Measurements from ENCODE around the gene SCOC. TPM values are rescaled to one million over a fixed set of nuclear protein-coding genes. Genes with fewer than 3 reads are reported as not detected.

Gene SCOC
- total RNA-seq, 4 donors from 2014 or later, result 21.5 to 36.6 (median 30.6) TPM

DNA sequence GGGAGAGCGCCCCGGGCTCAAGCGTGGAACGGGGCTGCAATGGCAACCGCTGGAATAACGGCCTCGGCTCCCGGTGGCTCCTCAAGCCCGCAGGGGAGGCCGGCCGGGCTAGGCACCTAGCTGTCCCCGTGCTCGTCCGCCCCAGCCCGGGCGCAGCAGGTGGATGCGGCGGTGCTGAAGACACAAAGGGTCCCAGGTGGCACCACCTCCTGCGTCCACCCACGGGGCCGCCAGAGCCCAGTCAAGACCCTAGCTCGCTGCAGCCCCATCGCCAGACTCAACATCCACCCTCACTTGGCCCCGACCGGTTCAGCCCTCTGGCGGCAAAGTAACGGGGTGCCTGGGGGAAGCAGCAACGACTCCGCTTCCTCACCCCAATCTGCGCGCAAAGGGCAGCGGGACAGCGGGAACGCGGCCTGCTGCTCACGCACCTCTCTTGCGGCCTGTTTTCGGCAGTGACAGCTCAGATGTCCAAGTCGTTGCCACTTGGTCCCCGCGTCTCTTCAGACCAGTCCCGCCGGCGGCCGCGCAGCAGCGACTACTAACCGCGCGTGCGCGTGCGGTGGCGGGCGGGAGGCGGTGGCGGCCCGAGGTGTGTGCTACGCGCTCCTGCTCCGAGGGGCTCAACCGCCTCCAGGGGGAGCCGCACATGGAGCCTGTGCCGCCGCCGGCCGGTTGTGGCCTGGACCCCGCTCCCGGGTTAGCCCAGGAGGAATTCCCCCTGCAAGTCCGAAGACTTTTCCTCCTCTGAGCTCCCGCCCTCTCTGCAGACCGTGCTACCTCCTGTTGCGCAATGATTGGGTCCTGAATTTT, 53.9 kb downstream of the SCOC start, which contains the start of gene CLGN:
CLGN (minus strand) TSS at position 543 of the 813 bp plus-strand sequence. CDS start 14,570 bp downstream, outside the sequence.
- Histone ChIP-seq H3K9me3 (no peaks in the 10 kb centered on the region), H3K4me1 (peaks cover 4 to 9% of the 10 kb centered on the region in 2 donors), H3K27me3 (no peaks in the 10 kb centered on the region), H3K36me3 (no peaks in the 10 kb centered on the region), H3K27ac (no peak within 1 kb of the TSS), H3K4me3 (peak within 1 kb of the TSS; percentile 58 to 65 (median 64))
- peak in 1 of 2 donors; percentile 7 for DNase-seq
- TF ChIP-seq CTCF (IDR thresholded peaks at IDR 0.05 in 4 of 5, conservative IDR thresholded peaks at IDR 0.05 in 1 of 5), result peak in 1 of 5 experiments; percentile 39
- TF ChIP-seq POLR2A (IDR thresholded peaks at IDR 0.05), result no peak
- intact Hi-C loops (cut with DNase I; ENCODE audit: low total_unique reads) (no loop called here), in situ Hi-C loops (cut with MboI; ENCODE audit: low sequenced_read_pairs in 4 of 4) (no loop called here)
- peak in 1 of 2 donors; percentile 69 for ATAC-seq

- TF ChIP-seq CTCF (IDR thresholded peaks at IDR 0.05 in 4 of 5, conservative IDR thresholded peaks at IDR 0.05 in 1 of 5), result no peak
- TF ChIP-seq POLR2A (IDR thresholded peaks at IDR 0.05), result no peak
- Histone ChIP-seq H3K9me3 (no peaks in the 10 kb centered on the region), H3K27me3 (no peaks in the 10 kb centered on the region), H3K4me1 (peaks cover 4 to 9% of the 10 kb centered on the region in 2 donors), H3K27ac (no peak overlapping the region), H3K4me3 (peak overlapping the region; percentile 58 to 65 (median 64)), H3K36me3 (no peaks in the 10 kb centered on the region)
- intact Hi-C loops (cut with DNase I; ENCODE audit: low total_unique reads) (no loop called here), in situ Hi-C loops (cut with MboI; ENCODE audit: low sequenced_read_pairs in 4 of 4) (no loop called here)
- DNase-seq, result no peak
- ATAC-seq, result peak in 1 of 2 donors; percentile 4
These were observed 54.5 kb downstream of the SCOC start for GRCh38 chr4:140427919-140428471.

Other genes with a start within 250 kb of the SCOC start
- 1 to 10 TPM in 3 of 4 donors, under 1 TPM in 1; 0.98 to 1.5 (median 1.4) TPM for gene MAML3, start 219.5 kb upstream of the SCOC start, total RNA-seq
- under 1 TPM in 3 of 4 donors, not detected in 1; 0.10 to 0.29 (median 0.20) TPM for gene CLGN, start 54.0 kb downstream of the SCOC start, total RNA-seq
- gene MGAT4D, start 124.6 kb downstream of the SCOC start, total RNA-seq, result not detected
- 10 to 100 TPM in 3 of 4 donors, 1 to 10 TPM in 1; 3.2 to 13.7 (median 10.9) TPM for gene ELMOD2, start 150.5 kb downstream of the SCOC start, total RNA-seq
- not detected for gene UCP1, start 195.3 kb downstream of the SCOC start, total RNA-seq